Activated CD8-positive, alpha-beta T cell treated with anti-CD3 and anti-CD28 coated beads for 36 hours (primary cell): ENCODE data around the gene CSNK1D. TPM values are rescaled to one million over a fixed set of nuclear protein-coding genes. Genes with fewer than 3 reads are reported as not detected.
"Not testable (repeated sequence)": the region's sequence is repeated elsewhere in the genome, so short reads cannot be mapped to it uniquely, and the experiment has no call there.

Experiments used
- ATAC-seq: fragments of 200-7000 bp; cut with Tn5 transposase; one replicate; pipeline ENCODE4 v1.10.0; 2021; ENCODE audit warnings: mild to moderate bottlenecking, moderate library complexity
- CTCF ChIA-PET: fragments of 350-600 bp; sonication (Branson Sonifier 250); formaldehyde crosslinking; loops from one replicate; lab custom pipeline; 2021; ENCODE audit warnings: antibody characterized with exemption; lab: Charles Lee
- POLR2A ChIA-PET: fragments of 350-600 bp; sonication (Branson Sonifier 250); formaldehyde crosslinking; loops from one replicate; lab custom pipeline; 2021; ENCODE audit warnings: antibody characterized with exemption; lab: Charles Lee
- DNase-seq: peaks from one replicate; pipeline ENCODE4 v3.0.0-alpha.2; 2020
- H3K27ac Mint-ChIP-seq: one replicate; pipeline ENCODE4 v1.8.0; 2021; ENCODE audit warnings: mild to moderate bottlenecking, mixed read lengths
- H3K27me3 Mint-ChIP-seq: one replicate; pipeline ENCODE4 v1.8.0; 2021; ENCODE audit warnings: mixed read lengths
- H3K36me3 Mint-ChIP-seq: one replicate; pipeline ENCODE4 v1.8.0; 2021; ENCODE audit warnings: low read depth, mixed read lengths
- H3K4me1 Mint-ChIP-seq: one replicate; pipeline ENCODE4 v1.8.0; 2021; ENCODE audit warnings: low read depth, mixed read lengths
- H3K4me3 Mint-ChIP-seq: one replicate; pipeline ENCODE4 v1.8.0; 2021; ENCODE audit warnings: mild to moderate bottlenecking, moderate library complexity, mixed read lengths
- H3K9me3 Mint-ChIP-seq: one replicate; pipeline ENCODE4 v1.8.0; 2021; ENCODE audit warnings: mixed read lengths
- intact Hi-C: fragments of 100-400 bp; cut with micrococcal nuclease; formaldehyde crosslinking; loops from one replicate; pipeline ENCODE4 v1.10.0; 2022
- total RNA-seq, 2 experiments: library from RNA; stranded (reverse); gene quantifications; one replicate each; pipeline ENCODE4 v1.2.3, GENCODE V29; 2021
- TF ChIP-seq, protein P1 (sequence below): fragments of 200-600 bp; IDR thresholded peaks from one replicate; pipeline ENCODE4 v1.8.0; 2022; ENCODE audit warnings: antibody characterized with exemption, mild to moderate bottlenecking

CSNK1D gene
- total RNA-seq, 2 experiments from 2014 or later: 90.6 to 97.0 TPM

DNA sequence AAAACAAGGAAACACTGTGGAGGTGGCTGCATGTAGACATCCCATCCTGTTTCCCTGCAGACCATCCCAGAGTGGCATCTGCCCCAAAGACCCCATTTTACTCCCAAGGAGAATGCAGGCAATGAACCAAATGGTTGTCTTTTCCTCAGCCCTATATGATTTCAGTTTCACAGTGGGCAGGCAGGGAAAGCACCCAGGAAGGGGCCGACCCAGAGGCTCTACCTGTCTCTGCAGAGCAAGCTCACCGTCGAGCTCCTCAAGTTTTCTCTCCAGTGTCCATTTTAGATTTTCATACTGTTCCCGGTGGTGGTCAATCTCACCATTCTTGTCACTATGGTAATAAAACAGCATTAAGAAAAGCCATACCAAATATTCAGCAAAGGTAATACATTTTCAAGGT is 75.4 kb downstream of the CSNK1D start:
- ATAC-seq: peak; percentile 31

DNA sequence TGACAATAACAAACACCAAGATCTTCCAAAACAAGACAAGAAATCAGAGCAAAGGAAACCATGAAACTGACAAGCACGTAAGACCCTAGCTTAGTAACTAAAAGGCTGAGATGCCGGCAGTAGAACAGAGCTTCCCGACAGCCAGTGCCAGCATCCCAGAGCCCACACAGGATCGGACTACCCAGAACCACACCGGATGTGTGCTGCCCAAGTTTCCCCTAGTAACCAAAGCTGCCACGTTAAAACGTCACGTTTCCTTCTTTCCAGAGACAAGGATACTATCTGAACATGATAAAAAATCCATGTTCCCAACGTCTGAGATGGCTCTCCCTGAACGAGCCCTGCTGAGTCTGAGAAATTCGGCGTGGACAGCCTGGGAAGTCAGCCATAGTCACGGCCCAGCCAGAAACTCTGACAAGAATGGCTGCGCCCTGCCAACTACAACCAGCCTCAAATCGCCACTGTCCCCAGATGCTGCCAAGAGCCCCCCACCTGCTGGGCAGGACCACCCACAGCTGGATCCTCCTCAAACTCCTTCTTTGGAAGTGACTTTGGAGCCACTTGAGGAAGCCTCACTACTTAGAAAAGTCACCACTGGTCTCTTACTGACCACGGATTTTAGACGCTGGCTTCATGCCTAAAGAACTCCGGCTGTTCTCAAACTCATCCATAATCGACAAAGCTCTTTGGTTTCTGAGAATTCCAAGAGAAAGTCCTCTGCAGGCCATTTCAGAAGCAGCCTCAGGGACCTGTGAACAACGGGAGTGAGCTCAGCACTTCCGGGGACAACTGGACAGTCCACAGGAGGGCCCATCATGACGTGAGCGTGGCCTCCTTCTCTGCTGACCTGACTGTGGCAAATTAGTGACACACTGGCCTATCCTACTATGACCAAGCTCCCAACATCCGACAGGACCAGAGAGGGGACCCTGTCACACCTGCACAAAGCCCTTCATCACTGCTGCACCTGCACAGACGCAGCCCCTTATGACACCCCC is 77.5 kb downstream of the CSNK1D start:
- POLR2A ChIA-PET: interaction anchor here (0.6 kb wide), 1 partner anchor 182 kb away, joined by 3 read pairs; no protein-coding TSS in a partner anchor
- no peak for ATAC-seq
- no peak overlapping the region for H3K4me3 Mint-ChIP-seq
- H3K4me1 Mint-ChIP-seq: peaks cover 27% of the 10 kb centered on the region
- H3K27me3 Mint-ChIP-seq: no peaks in the 10 kb centered on the region
- H3K27ac Mint-ChIP-seq: no peak overlapping the region
- no peak for DNase-seq
- no peaks in the 10 kb centered on the region for H3K9me3 Mint-ChIP-seq
- peaks cover 44% of the 10 kb centered on the region for H3K36me3 Mint-ChIP-seq
- intact Hi-C loops: no loop called here
- CTCF ChIA-PET: interaction anchor here (0.6 to 1.1 kb wide), 2 partner anchors 10 to 325 kb away, joined by 3 to 4 read pairs; no protein-coding TSS in a partner anchor
- TF ChIP-seq, protein P1, sequence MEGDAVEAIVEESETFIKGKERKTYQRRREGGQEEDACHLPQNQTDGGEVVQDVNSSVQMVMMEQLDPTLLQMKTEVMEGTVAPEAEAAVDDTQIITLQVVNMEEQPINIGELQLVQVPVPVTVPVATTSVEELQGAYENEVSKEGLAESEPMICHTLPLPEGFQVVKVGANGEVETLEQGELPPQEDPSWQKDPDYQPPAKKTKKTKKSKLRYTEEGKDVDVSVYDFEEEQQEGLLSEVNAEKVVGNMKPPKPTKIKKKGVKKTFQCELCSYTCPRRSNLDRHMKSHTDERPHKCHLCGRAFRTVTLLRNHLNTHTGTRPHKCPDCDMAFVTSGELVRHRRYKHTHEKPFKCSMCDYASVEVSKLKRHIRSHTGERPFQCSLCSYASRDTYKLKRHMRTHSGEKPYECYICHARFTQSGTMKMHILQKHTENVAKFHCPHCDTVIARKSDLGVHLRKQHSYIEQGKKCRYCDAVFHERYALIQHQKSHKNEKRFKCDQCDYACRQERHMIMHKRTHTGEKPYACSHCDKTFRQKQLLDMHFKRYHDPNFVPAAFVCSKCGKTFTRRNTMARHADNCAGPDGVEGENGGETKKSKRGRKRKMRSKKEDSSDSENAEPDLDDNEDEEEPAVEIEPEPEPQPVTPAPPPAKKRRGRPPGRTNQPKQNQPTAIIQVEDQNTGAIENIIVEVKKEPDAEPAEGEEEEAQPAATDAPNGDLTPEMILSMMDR: no peak

More for the DNA sequence above, 75.4 kb downstream of the CSNK1D start:
- POLR2A ChIA-PET: interaction anchor here (1.1 kb wide), 1 partner anchor 9 kb away, joined by 3 read pairs; no protein-coding TSS in a partner anchor
- Mint-ChIP-seq H3K27me3 (no peaks in the 10 kb centered on the region), H3K9me3 (no peaks in the 10 kb centered on the region), H3K36me3 (peaks cover 43% of the 10 kb centered on the region), H3K4me1 (peaks cover 40% of the 10 kb centered on the region), H3K27ac (no peak overlapping the region), H3K4me3 (no peak overlapping the region)
- DNase-seq: peak; percentile 45
- CTCF ChIA-PET: interaction anchor here (1.0 kb wide), 1 partner anchor 8 kb away, joined by 3 read pairs; no protein-coding TSS in a partner anchor
- intact Hi-C loops: no loop called here
- TF ChIP-seq, protein P1: no peak

DNA sequence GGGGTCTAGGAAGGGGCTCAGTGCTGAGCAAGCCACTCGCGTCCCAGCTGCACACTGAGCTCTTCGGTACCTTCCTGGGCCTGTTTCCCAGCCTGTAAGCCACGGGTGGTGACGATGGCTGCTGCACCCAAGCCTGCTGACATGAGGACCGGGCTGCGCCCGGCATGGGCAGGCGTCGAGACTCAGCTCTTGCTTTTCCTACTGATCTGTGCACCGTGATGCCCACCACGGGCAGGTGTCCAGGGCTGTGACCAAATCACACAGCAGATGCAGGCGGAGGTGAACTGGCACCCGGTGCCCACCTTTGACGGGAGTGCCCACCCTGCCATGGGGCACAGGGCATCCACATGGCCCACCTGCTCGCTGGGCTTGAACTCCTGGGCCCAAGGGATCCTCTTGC is 78.7 kb downstream of the CSNK1D start:
- POLR2A ChIA-PET: no interaction called here
- no peaks in the 10 kb centered on the region for H3K27me3 Mint-ChIP-seq
- no peak overlapping the region for H3K27ac Mint-ChIP-seq
- no peak for DNase-seq
- ATAC-seq: no peak
- no peaks in the 10 kb centered on the region for H3K9me3 Mint-ChIP-seq
- peaks cover 16% of the 10 kb centered on the region for H3K4me1 Mint-ChIP-seq
- intact Hi-C loops: no loop called here
- H3K36me3 Mint-ChIP-seq: peaks cover 41% of the 10 kb centered on the region
- no peak overlapping the region for H3K4me3 Mint-ChIP-seq
- TF ChIP-seq, protein P1: no peak
- CTCF ChIA-PET: interaction anchor here (1.1 kb wide), 1 partner anchor 11 kb away, joined by 4 read pairs; no protein-coding TSS in a partner anchor

DNA sequence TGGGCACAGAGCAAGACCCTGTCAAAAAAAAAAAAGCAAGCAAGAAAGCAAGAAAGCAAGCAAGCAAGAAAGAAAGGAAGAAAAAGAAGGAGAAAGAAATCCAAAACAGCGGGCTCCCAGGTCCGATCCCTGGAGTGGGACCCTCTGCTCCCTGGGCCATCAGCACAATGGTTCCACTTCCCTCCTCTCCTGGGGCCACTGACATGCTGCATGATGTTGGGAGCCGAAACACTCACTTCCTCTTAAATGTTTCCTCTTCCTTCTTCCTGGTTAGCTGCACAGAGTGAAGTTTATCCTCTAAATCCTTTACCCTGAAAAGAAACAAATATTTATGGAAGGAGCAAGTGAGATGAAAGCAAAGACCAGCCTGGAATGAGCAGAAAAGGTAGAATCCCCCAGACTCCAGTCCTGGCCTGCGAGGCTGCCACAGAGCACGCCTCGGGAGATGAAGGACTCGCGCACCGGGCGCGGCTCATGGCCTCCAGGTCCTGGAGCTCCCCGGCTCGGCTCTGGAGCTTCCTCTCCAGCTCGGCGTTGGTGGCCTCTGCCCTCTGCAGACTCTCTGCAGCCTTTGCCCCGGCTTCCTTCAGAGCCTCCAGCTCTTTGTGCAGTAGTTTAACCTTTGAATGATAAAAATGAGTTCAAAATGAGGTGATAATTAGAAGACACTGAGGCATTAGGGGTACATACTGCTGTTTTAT is 79.8 kb downstream of the CSNK1D start:
- Mint-ChIP-seq H3K4me3 (no peak overlapping the region), H3K9me3 (no peaks in the 10 kb centered on the region), H3K36me3 (peaks cover 36% of the 10 kb centered on the region), H3K27ac (no peak overlapping the region), H3K4me1 (peaks cover 9% of the 10 kb centered on the region), H3K27me3 (no peaks in the 10 kb centered on the region)
- no peak for DNase-seq
- ChIA-PET CTCF (no interaction called here), POLR2A (no interaction called here)
- ATAC-seq: no peak
- intact Hi-C loops: no loop called here
- TF ChIP-seq, protein P1: no peak

DNA sequence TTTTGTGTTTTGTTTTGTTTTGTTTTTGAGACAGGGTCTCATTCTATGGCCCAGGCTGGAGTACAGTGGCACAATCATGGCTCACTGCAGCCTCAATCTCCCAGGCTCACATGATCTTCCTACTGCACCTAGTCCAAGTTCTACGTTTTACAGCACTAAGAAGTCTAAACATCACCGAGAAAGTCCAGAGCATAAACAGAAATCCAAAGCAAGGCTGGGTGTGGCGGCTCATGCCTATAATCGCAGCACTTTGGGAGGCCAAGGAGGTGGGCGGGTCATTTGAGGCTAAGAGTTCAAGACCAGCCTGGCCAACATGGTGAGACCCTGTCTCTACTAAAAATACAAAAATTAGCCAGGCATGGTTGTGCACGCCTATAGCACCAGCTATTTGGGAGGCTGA is 80.5 kb downstream of the CSNK1D start:
- peaks cover 31% of the 10 kb centered on the region for H3K36me3 Mint-ChIP-seq
- H3K27ac Mint-ChIP-seq, intact Hi-C loops, H3K4me3 Mint-ChIP-seq, CTCF ChIA-PET, DNase-seq, ATAC-seq, H3K9me3 Mint-ChIP-seq, H3K4me1 Mint-ChIP-seq, H3K27me3 Mint-ChIP-seq: not testable (repeated sequence)
- POLR2A ChIA-PET: interaction anchor here (1.2 kb wide), 1 partner anchor 24 kb away, joined by 5 read pairs; no protein-coding TSS in a partner anchor
